ENCODE measurements around the gene KCNK5. TPM values are rescaled to one million over a fixed set of nuclear protein-coding genes. Genes with fewer than 3 reads are reported as not detected.
A peak's percentile ranks its signal among the peaks of the same experiment; 100 is the strongest.

Gene KCNK5
- polyA plus RNA-seq (2013, experiment 1 of 2; ENCODE audit: insufficient read length), result 0.10 TPM
- polyA plus RNA-seq (2013, experiment 2 of 2; ENCODE audit: insufficient read length), result 0.11 TPM

- peak; percentile 30 for DNase-seq
Observed at GRCh38 chr6:39228992-39229767, at the start of gene KCNK5. Gene KCNK5 (minus strand): TSS chr6:39229475. CDS start chr6:39229111, 364 bp downstream.

- DNase-seq, result no peak
Observed at GRCh38 chr6:39276379-39276995, 47.2 kb upstream of the KCNK5 start.

- DNase-seq, result no peak
Observed at GRCh38 chr6:39274903-39275302, 45.6 kb upstream of the KCNK5 start.

GRCh38 chr6:39274471-39274870, 45.2 kb upstream of the KCNK5 start:
- DNase-seq, result no peak

GRCh38 chr6:39273406-39273821, 44.1 kb upstream of the KCNK5 start:
- DNase-seq, result no peak

GRCh38 chr6:39269961-39270360, 40.7 kb upstream of the KCNK5 start:
- DNase-seq, result no peak

GRCh38 chr6:39268721-39269120, 39.4 kb upstream of the KCNK5 start:
- DNase-seq, result no peak

GRCh38 chr6:39268171-39268570, 38.9 kb upstream of the KCNK5 start:
- DNase-seq, result no peak

GRCh38 chr6:39266782-39267355, 37.6 kb upstream of the KCNK5 start:
- no peak for DNase-seq

GRCh38 chr6:39266375-39266774, 37.1 kb upstream of the KCNK5 start:
- DNase-seq, result no peak

- no peak for DNase-seq
Observed at GRCh38 chr6:39263303-39264037, 34.2 kb upstream of the KCNK5 start.

- DNase-seq, result no peak
Observed at GRCh38 chr6:39261751-39262150, 32.5 kb upstream of the KCNK5 start.

GRCh38 chr6:39260953-39261352, 31.7 kb upstream of the KCNK5 start:
- DNase-seq, result no peak

- DNase-seq, result no peak
Observed at GRCh38 chr6:39260456-39260855, 31.2 kb upstream of the KCNK5 start.

- no peak for DNase-seq
Observed at GRCh38 chr6:39256294-39256940, 27.1 kb upstream of the KCNK5 start.

GRCh38 chr6:39254999-39255535, 25.8 kb upstream of the KCNK5 start:
- no peak for DNase-seq

GRCh38 chr6:39251406-39251805, 22.1 kb upstream of the KCNK5 start:
- DNase-seq, result no peak

GRCh38 chr6:39250507-39250906, 21.2 kb upstream of the KCNK5 start:
- no peak for DNase-seq

- DNase-seq, result no peak
Observed at GRCh38 chr6:39249278-39249677, 20.0 kb upstream of the KCNK5 start.

- no peak for DNase-seq
Observed at GRCh38 chr6:39247667-39248194, 18.5 kb upstream of the KCNK5 start.

- no peak for DNase-seq
Observed at GRCh38 chr6:39243809-39244208, 14.5 kb upstream of the KCNK5 start.
